Measurements from ENCODE around the gene FILIP1L.
"Not testable (repeated sequence)": the region's sequence is repeated elsewhere in the genome, so short reads cannot be mapped to it uniquely, and the experiment has no call there.

FILIP1L gene

DNA sequence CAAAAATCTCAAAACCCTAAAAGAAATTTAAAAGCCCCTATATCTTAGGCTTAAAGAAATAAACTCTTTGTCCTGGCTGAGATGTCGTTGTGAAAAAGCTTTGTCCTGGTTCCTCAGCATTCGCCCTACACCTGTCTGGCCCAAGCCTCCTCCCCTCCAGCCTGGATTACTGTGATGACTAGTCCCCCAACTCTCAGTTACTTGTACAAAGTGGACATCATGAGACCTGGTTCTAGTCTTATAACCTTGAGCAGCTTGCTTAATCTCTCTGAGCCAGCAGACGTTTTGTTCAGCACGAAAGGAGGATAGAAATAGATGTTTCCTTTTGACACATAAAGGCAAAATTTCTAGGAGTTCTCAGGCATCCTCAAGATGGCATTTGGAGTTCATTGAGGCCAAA, 51.6 kb downstream of the FILIP1L start:
- no peaks in the 10 kb centered on the region for H3K27me3 ChIP-seq (ENCODE audit: insufficient read depth, low read depth, severe bottlenecking)
- H3K4me3 ChIP-seq (ENCODE audit: low read depth, low read length), result no peak overlapping the region
- DNase-seq, result no peak
- H3K36me3 ChIP-seq, result peaks cover 2% of the 10 kb centered on the region; the same call in 1 of the 2 replicates
- H3K27ac ChIP-seq, result no peak overlapping the region
- no peaks in the 10 kb centered on the region for H3K9me3 ChIP-seq (ENCODE audit: severe bottlenecking)
- TF ChIP-seq, protein P1, sequence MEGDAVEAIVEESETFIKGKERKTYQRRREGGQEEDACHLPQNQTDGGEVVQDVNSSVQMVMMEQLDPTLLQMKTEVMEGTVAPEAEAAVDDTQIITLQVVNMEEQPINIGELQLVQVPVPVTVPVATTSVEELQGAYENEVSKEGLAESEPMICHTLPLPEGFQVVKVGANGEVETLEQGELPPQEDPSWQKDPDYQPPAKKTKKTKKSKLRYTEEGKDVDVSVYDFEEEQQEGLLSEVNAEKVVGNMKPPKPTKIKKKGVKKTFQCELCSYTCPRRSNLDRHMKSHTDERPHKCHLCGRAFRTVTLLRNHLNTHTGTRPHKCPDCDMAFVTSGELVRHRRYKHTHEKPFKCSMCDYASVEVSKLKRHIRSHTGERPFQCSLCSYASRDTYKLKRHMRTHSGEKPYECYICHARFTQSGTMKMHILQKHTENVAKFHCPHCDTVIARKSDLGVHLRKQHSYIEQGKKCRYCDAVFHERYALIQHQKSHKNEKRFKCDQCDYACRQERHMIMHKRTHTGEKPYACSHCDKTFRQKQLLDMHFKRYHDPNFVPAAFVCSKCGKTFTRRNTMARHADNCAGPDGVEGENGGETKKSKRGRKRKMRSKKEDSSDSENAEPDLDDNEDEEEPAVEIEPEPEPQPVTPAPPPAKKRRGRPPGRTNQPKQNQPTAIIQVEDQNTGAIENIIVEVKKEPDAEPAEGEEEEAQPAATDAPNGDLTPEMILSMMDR (IDR thresholded peaks at IDR 0.05; ENCODE audit: low read depth, low read length), result no peak

DNA sequence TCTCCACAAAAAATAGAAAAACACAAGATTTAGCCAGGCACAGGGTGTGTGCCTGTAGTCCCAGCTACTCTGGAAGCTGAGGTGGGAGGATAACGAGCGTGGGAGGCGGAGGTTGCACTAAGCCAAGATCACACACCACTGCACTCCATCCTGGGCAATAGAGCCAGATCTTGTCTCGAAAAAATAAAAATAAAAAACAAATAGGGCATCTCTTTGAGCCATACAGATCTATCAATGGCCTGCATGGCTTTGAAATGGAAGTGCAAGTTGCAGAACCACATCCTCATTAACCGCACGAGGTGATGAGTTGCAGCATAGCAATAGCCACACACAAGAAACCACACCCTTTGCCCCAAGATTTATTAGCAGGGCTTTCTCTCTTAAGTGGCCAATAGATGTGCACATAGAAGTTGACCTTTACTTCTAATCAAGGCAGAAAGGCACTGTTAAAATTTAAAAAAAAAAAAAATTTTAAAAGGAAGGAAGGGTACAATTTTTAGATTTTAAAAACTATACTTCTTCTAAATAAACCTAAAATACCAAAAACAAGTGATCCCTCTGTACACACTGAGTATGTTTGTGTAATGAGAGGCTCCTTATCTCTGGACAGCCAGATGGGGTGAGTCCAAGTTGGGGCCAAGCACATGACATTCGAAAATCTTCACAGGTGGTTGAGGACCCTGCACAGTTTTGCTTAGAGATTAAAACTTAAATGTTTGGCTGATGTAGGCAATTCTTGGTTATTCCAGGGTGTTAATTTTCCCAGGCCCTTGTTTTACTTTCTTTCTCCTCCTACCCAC, 53.4 kb downstream of the FILIP1L start:
- Histone ChIP-seq H3K27ac (no peak overlapping the region), H3K4me3 (ENCODE audit: low read depth, low read length) (no peak overlapping the region), H3K9me3 (ENCODE audit: severe bottlenecking) (no peaks in the 10 kb centered on the region), H3K36me3 (peaks cover 2% of the 10 kb centered on the region; the same call in 1 of the 2 replicates), H3K27me3 (ENCODE audit: insufficient read depth, low read depth, severe bottlenecking) (no peaks in the 10 kb centered on the region)
- TF ChIP-seq, protein P1 (IDR thresholded peaks at IDR 0.05; ENCODE audit: low read depth, low read length), result no peak
- no peak for DNase-seq

DNA sequence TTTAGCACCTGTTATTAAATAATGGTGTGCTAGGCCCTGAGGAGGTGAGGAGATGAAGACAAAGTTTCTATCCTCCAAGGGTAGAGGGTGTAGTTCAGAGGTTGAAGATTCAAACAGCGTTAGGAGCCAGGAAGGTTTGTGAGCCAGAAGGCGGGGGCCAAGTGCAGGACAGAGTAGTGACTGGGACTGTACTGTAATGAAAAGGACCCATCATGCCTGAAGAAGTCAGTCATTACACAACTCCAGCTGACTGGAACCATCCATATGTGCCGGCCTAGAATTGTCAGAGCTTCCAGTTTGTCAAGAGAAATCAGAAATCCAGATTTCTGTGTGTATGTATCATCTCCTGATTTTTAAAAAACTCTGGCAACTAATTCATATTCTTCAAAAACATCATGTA, 54.8 kb downstream of the FILIP1L start:
- Histone ChIP-seq H3K27me3 (ENCODE audit: insufficient read depth, low read depth, severe bottlenecking) (no peaks in the 10 kb centered on the region), H3K4me3 (ENCODE audit: low read depth, low read length) (no peak overlapping the region), H3K36me3 (peaks cover 2% of the 10 kb centered on the region; the same call in 1 of the 2 replicates), H3K9me3 (ENCODE audit: severe bottlenecking) (no peaks in the 10 kb centered on the region), H3K27ac (no peak overlapping the region)
- no peak for DNase-seq
- TF ChIP-seq, protein P1 (IDR thresholded peaks at IDR 0.05; ENCODE audit: low read depth, low read length), result no peak

DNA sequence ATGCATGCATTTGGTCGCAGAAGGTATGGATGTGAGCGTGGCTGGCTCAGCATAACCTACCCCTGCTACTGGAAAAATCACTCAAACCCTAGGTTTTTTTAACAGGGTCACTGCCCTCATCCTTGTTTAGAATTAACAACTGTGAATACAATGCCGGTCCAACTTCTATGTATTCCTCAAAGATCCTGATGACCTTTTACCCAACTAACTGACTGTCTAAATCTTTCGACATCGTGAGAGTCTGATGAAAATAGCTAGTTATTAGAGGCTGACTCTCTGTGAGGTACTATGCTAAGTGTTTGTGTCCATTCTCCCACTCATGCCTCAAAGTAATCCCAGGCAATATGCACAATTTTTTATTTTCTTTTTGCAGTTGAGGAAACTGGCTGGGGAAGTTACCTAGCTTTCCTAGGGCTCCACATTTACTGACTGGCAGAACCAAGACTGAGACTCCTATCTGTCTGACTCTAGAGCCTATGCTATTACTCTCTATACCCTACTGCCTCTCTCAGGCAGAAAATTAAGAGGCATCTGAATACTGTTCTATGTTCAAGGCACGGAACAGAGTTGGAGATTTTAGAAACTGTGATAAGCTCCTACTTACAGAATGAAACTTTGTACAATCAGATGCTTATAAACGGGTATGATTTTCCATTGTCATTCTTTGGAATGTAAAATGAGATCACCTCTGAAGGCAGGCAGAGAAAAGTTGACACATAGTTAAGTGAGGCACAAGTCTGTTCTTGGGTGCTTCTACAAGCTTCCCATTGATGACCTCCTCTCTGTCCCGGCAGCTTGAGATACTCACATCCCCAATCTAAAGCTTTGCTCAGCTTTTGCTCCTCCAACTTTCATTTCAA, 56.4 kb downstream of the FILIP1L start:
- H3K4me3 ChIP-seq (ENCODE audit: low read depth, low read length), result no peak overlapping the region
- no peak overlapping the region for H3K27ac ChIP-seq
- TF ChIP-seq, protein P1 (IDR thresholded peaks at IDR 0.05; ENCODE audit: low read depth, low read length), result no peak
- no peak for DNase-seq
- H3K36me3 ChIP-seq, result peaks cover 2% of the 10 kb centered on the region; the same call in 1 of the 2 replicates
- H3K27me3 ChIP-seq (ENCODE audit: insufficient read depth, low read depth, severe bottlenecking), result no peaks in the 10 kb centered on the region
- no peaks in the 10 kb centered on the region for H3K9me3 ChIP-seq (ENCODE audit: severe bottlenecking)

GRCh38 chr3:100053951-100054620, 60.2 kb downstream of the FILIP1L start:
- no peak overlapping the region for H3K4me3 ChIP-seq (ENCODE audit: low read depth, low read length)
- H3K9me3 ChIP-seq (ENCODE audit: severe bottlenecking), result no peaks in the 10 kb centered on the region
- H3K27me3 ChIP-seq (ENCODE audit: insufficient read depth, low read depth, severe bottlenecking), result no peaks in the 10 kb centered on the region
- no peak for DNase-seq
- TF ChIP-seq, protein P1 (IDR thresholded peaks at IDR 0.05; ENCODE audit: low read depth, low read length), result no peak
- H3K36me3 ChIP-seq, result peaks cover 2% of the 10 kb centered on the region; the same call in 1 of the 2 replicates
- no peak overlapping the region for H3K27ac ChIP-seq

DNA sequence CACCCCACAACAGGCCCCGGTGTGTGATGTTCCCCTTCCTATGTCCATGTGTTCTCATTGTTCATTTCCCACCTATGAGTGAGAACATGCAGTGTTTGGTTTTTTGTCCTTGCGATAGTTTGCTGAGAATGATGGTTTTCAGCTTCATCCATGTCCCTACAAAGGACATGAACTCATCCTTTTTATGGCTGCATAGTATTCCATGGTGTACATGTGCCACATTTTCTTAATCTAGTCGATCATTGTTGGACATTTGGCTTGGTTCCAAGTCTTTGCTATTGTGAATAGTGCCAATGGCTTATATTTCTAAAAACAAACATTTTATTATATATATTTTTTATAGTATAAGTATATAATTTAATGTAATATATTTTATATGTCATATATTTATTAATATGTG, 62.8 kb downstream of the FILIP1L start:
- not testable (repeated sequence) for H3K9me3 ChIP-seq (ENCODE audit: severe bottlenecking); H3K36me3 ChIP-seq; H3K27ac ChIP-seq; DNase-seq; H3K4me3 ChIP-seq (ENCODE audit: low read depth, low read length); H3K27me3 ChIP-seq (ENCODE audit: insufficient read depth, low read depth, severe bottlenecking)
